CD4-positive, CD25-positive, alpha-beta regulatory T cell (primary cell): ENCODE results near the gene CYB5RL. TPM values are rescaled to one million over a fixed set of nuclear protein-coding genes. Genes with fewer than 3 reads are reported as not detected.
"Not testable (repeated sequence)": the region's sequence is repeated elsewhere in the genome, so short reads cannot be mapped to it uniquely, and the experiment has no call there.

Source experiments
- ATAC-seq, 2 donors: fragments of 150-1000 bp; cut with Tn5 transposase; one replicate each; pipeline ENCODE4 v1.10.0; 2021; ENCODE audit warnings: low read depth in 2 of 2, moderate number of reproducible peaks in 2 of 2, moderate library complexity in 1 of 2
- DNase-seq, 3 donors: peaks; one replicate each; pipeline versions ENCODE4 v3.0.0 to v3.0.0-alpha.2; 2012 to 2022; ENCODE audit warnings: mixed read lengths in 1 of 3
- H3K27ac ChIP-seq: one replicate; pipeline ENCODE4 v1.7.0; 2013; ENCODE audit warnings: mild to moderate bottlenecking, low read length; ENCODE audit not compliant: insufficient read depth, poor library complexity, severe bottlenecking
- H3K27me3 ChIP-seq: one replicate; pipeline ENCODE4 v1.7.0; 2013; ENCODE audit warnings: low read length; ENCODE audit not compliant: control insufficient read depth, insufficient read depth
- H3K36me3 ChIP-seq: one replicate; pipeline ENCODE4 v1.7.0; 2013; ENCODE audit warnings: mild to moderate bottlenecking, low read length, moderate library complexity; ENCODE audit not compliant: control insufficient read depth, insufficient read depth
- H3K4me1 ChIP-seq: 2 replicates; pipeline ENCODE4 v1.7.0; 2013; ENCODE audit warnings: mild to moderate bottlenecking, low read length; ENCODE audit not compliant: insufficient read depth, control insufficient read depth, poor library complexity, severe bottlenecking
- H3K4me3 ChIP-seq: one replicate; pipeline ENCODE4 v1.7.0; 2013; ENCODE audit warnings: low read depth, mild to moderate bottlenecking, low read length, moderate library complexity
- H3K9me3 ChIP-seq, 2 experiments: 1 replicate in 1 of 2; 2 replicates in 1 of 2; pipeline ENCODE4 v1.7.0; 2013; ENCODE audit warnings: low read length in 2 of 2, mild to moderate bottlenecking in 1 of 2, moderate library complexity in 1 of 2; ENCODE audit not compliant: control insufficient read depth in 2 of 2
- H3K27ac Mint-ChIP-seq, 3 donors: one replicate each; pipeline ENCODE4 v1.8.0; 2020 to 2022; ENCODE audit warnings: mild to moderate bottlenecking in 3 of 3, mixed read lengths in 3 of 3, moderate library complexity in 2 of 3
- H3K27me3 Mint-ChIP-seq: one replicate; pipeline ENCODE4 v1.8.0; 2022; ENCODE audit warnings: mild to moderate bottlenecking, mixed read lengths
- H3K36me3 Mint-ChIP-seq: one replicate; pipeline ENCODE4 v1.8.0; 2020; ENCODE audit warnings: mixed read lengths
- H3K4me1 Mint-ChIP-seq, 4 donors: one replicate each; pipeline ENCODE4 v1.8.0; 2020 to 2022; ENCODE audit warnings: mixed read lengths in 4 of 4, mild to moderate bottlenecking in 1 of 4
- H3K4me3 Mint-ChIP-seq, 4 donors: one replicate each; pipeline ENCODE4 v1.8.0; 2020 to 2022; ENCODE audit warnings: mild to moderate bottlenecking in 4 of 4, mixed read lengths in 4 of 4, moderate library complexity in 3 of 4
- H3K9me3 Mint-ChIP-seq, 7 donors: one replicate each; pipeline ENCODE4 v1.8.0; 2020 to 2022; ENCODE audit warnings: mixed read lengths in 7 of 7, mild to moderate bottlenecking in 3 of 7, moderate library complexity in 2 of 7
- polyA plus RNA-seq, 4 donors: library from polyadenylated mRNA; unstranded; fragments of 300-500 nt; fragmentation: Illumina TruSeq; gene quantifications; one replicate each; pipeline ENCODE4 v1.2.3, GENCODE V29; 2021
- total RNA-seq: library from RNA; stranded (reverse); gene quantifications from one replicate; pipeline ENCODE4 v1.2.3, GENCODE V29; 2022

Gene CYB5RL
- total and polyA plus RNA-seq, 5 donors from 2014 or later: 1.1 to 4.8 (median 3.2) TPM

GRCh38 chr1:54241364-54241763, 41.5 kb upstream of the CYB5RL start:
- no peaks in the 10 kb centered on the region for H3K27me3 ChIP-seq
- Mint-ChIP-seq H3K4me1 (peaks cover 0 to 4% (median 0%) of the 10 kb centered on the region in 4 donors), H3K9me3 (no peaks in the 10 kb centered on the region), H3K27ac (peak overlapping the region in 1 of 3 donors; percentile 20), H3K4me3 (no peak overlapping the region), H3K36me3 (peaks cover 31% of the 10 kb centered on the region), H3K27me3 (no peaks in the 10 kb centered on the region)
- H3K27ac ChIP-seq: no peak overlapping the region
- no peaks in the 10 kb centered on the region for H3K9me3 ChIP-seq
- no peak overlapping the region for H3K4me3 ChIP-seq
- peaks cover 28% of the 10 kb centered on the region for H3K36me3 ChIP-seq
- no peak for ATAC-seq
- no peaks in the 10 kb centered on the region for H3K4me1 ChIP-seq
- no peak for DNase-seq

- no peaks in the 10 kb centered on the region for H3K4me1 ChIP-seq
- H3K4me3 ChIP-seq: no peak overlapping the region
- no peak overlapping the region for H3K27ac ChIP-seq
- Mint-ChIP-seq H3K4me3 (no peak overlapping the region), H3K4me1 (peaks cover 0 to 4% (median 0%) of the 10 kb centered on the region in 4 donors), H3K27ac (peak overlapping the region in 1 of 3 donors; percentile 20), H3K36me3 (peaks cover 32% of the 10 kb centered on the region), H3K9me3 (no peaks in the 10 kb centered on the region), H3K27me3 (no peaks in the 10 kb centered on the region)
- H3K9me3 ChIP-seq: no peaks in the 10 kb centered on the region
- no peak for DNase-seq
- peaks cover 31% of the 10 kb centered on the region for H3K36me3 ChIP-seq
- no peak for ATAC-seq
- no peaks in the 10 kb centered on the region for H3K27me3 ChIP-seq
Measured at GRCh38 chr1:54240741-54241335, 41.0 kb upstream of the CYB5RL start.

- H3K4me3 Mint-ChIP-seq: no peak overlapping the region
- peaks cover 31% of the 10 kb centered on the region for H3K36me3 ChIP-seq
- peaks cover 0 to under 1% (median 0%) of the 10 kb centered on the region in 4 donors for H3K4me1 Mint-ChIP-seq
- no peaks in the 10 kb centered on the region for H3K9me3 ChIP-seq
- H3K27ac ChIP-seq: no peak overlapping the region
- H3K4me3 ChIP-seq: no peak overlapping the region
- ATAC-seq (no peak), DNase-seq (no peak)
- no peaks in the 10 kb centered on the region for H3K4me1 ChIP-seq
- H3K9me3 Mint-ChIP-seq: no peaks in the 10 kb centered on the region
- no peak overlapping the region for H3K27ac Mint-ChIP-seq
- H3K36me3 Mint-ChIP-seq: peaks cover 33% of the 10 kb centered on the region
- H3K27me3 ChIP-seq: no peaks in the 10 kb centered on the region
- no peaks in the 10 kb centered on the region for H3K27me3 Mint-ChIP-seq
Measured at GRCh38 chr1:54239631-54240031, 39.8 kb upstream of the CYB5RL start.

GRCh38 chr1:54239035-54239383, 39.2 kb upstream of the CYB5RL start:
- no peak overlapping the region for H3K4me3 Mint-ChIP-seq
- no peaks in the 10 kb centered on the region for H3K9me3 ChIP-seq
- no peak overlapping the region for H3K27ac Mint-ChIP-seq
- no peak overlapping the region for H3K27ac ChIP-seq
- DNase-seq (no peak), ATAC-seq (no peak)
- H3K4me1 Mint-ChIP-seq: no peaks in the 10 kb centered on the region
- H3K9me3 Mint-ChIP-seq: no peaks in the 10 kb centered on the region
- peaks cover 31% of the 10 kb centered on the region for H3K36me3 ChIP-seq
- H3K27me3 Mint-ChIP-seq: no peaks in the 10 kb centered on the region
- H3K4me3 ChIP-seq: no peak overlapping the region
- no peaks in the 10 kb centered on the region for H3K27me3 ChIP-seq
- H3K36me3 Mint-ChIP-seq: peaks cover 37% of the 10 kb centered on the region
- H3K4me1 ChIP-seq: no peaks in the 10 kb centered on the region

- H3K36me3 Mint-ChIP-seq: peaks cover 37% of the 10 kb centered on the region
- no peaks in the 10 kb centered on the region for H3K9me3 ChIP-seq
- H3K36me3 ChIP-seq: peaks cover 31% of the 10 kb centered on the region
- no peak overlapping the region for H3K27ac Mint-ChIP-seq
- H3K4me1 Mint-ChIP-seq: no peaks in the 10 kb centered on the region
- no peak for ATAC-seq
- H3K9me3 Mint-ChIP-seq: no peaks in the 10 kb centered on the region
- no peaks in the 10 kb centered on the region for H3K27me3 Mint-ChIP-seq
- H3K27ac ChIP-seq: no peak overlapping the region
- no peaks in the 10 kb centered on the region for H3K27me3 ChIP-seq
- no peak overlapping the region for H3K4me3 ChIP-seq
- H3K4me3 Mint-ChIP-seq: no peak overlapping the region
- no peak for DNase-seq
- H3K4me1 ChIP-seq: no peaks in the 10 kb centered on the region
Measured at GRCh38 chr1:54238353-54239034, 38.7 kb upstream of the CYB5RL start.

- H3K27me3 ChIP-seq: no peaks in the 10 kb centered on the region
- no peak for DNase-seq
- no peak overlapping the region for H3K4me3 Mint-ChIP-seq
- no peak overlapping the region for H3K27ac Mint-ChIP-seq
- peaks cover 32% of the 10 kb centered on the region for H3K36me3 Mint-ChIP-seq
- no peak overlapping the region for H3K27ac ChIP-seq
- no peak for ATAC-seq
- no peak overlapping the region for H3K4me3 ChIP-seq
- H3K4me1 ChIP-seq: no peaks in the 10 kb centered on the region
- H3K4me1 Mint-ChIP-seq: no peaks in the 10 kb centered on the region
- peaks cover 25% of the 10 kb centered on the region for H3K36me3 ChIP-seq
- H3K9me3 Mint-ChIP-seq: no peaks in the 10 kb centered on the region
- no peaks in the 10 kb centered on the region for H3K27me3 Mint-ChIP-seq
- H3K9me3 ChIP-seq: no peaks in the 10 kb centered on the region
Measured at GRCh38 chr1:54237586-54237985, 37.8 kb upstream of the CYB5RL start.

GRCh38 chr1:54234284-54234683, 34.5 kb upstream of the CYB5RL start:
- Mint-ChIP-seq H3K27me3 (no peaks in the 10 kb centered on the region), H3K36me3 (peaks cover 28% of the 10 kb centered on the region), H3K4me1 (peaks cover 0 to 11% (median 10%) of the 10 kb centered on the region in 4 donors), H3K27ac (no peak overlapping the region), H3K4me3 (no peak overlapping the region), H3K9me3 (no peaks in the 10 kb centered on the region)
- Histone ChIP-seq H3K4me1 (no peaks in the 10 kb centered on the region), H3K4me3 (no peak overlapping the region), H3K9me3 (no peaks in the 10 kb centered on the region), H3K27ac (no peak overlapping the region), H3K36me3 (peaks cover 17% of the 10 kb centered on the region), H3K27me3 (no peaks in the 10 kb centered on the region)
- ATAC-seq: no peak
- DNase-seq: no peak

GRCh38 chr1:54233196-54233595, 33.4 kb upstream of the CYB5RL start:
- not testable (repeated sequence) for H3K27me3 ChIP-seq, H3K27me3 Mint-ChIP-seq, H3K4me3 ChIP-seq, ATAC-seq, H3K9me3 ChIP-seq, H3K9me3 Mint-ChIP-seq, H3K27ac ChIP-seq, H3K4me1 ChIP-seq, DNase-seq, H3K27ac Mint-ChIP-seq, H3K4me3 Mint-ChIP-seq
- peaks cover 12% of the 10 kb centered on the region for H3K36me3 ChIP-seq
- H3K36me3 Mint-ChIP-seq: peaks cover 24% of the 10 kb centered on the region
- peaks cover 0 to 11% (median 11%) of the 10 kb centered on the region in 4 donors for H3K4me1 Mint-ChIP-seq
